GM23338 (cell line): ENCODE results near the gene TFB2M. TPM values are rescaled to one million over a fixed set of nuclear protein-coding genes. Genes with fewer than 3 reads are reported as not detected.
A peak's percentile ranks its signal among the peaks of the same experiment; 100 is the strongest.

Experiments
- ATAC-seq: fragments of 200-7000 bp; cut with Tn5 transposase; 3 replicates; pipeline ENCODE4 v1.9.1; 2020
- DNase-seq: peaks from one replicate; pipeline ENCODE4 v3.0.0-alpha.2; 2015; ENCODE audit warnings: low spot score
- H2AFZ ChIP-seq: fragments of 200-600 bp; sonication (generic); 2 replicates; pipeline ENCODE4 v1.8.0; 2016; ENCODE audit warnings: antibody characterized with exemption, mild to moderate bottlenecking, moderate library complexity
- H3F3A ChIP-seq: fragments of 200-600 bp; sonication (generic); replicated peaks from 2 replicates; pipeline ENCODE4 v1.8.0; 2017; ENCODE audit warnings: antibody characterized with exemption, mixed run types, low read depth
- H3K27ac ChIP-seq: fragments of 200-600 bp; sonication (generic); 2 replicates; pipeline ENCODE4 v1.6.1; 2016; ENCODE audit warnings: low read depth
- H3K27me3 ChIP-seq: fragments of 200-600 bp; sonication (generic); 2 replicates; pipeline ENCODE4 v1.8.0; 2016; ENCODE audit warnings: mild to moderate bottlenecking, mixed run types, moderate library complexity; ENCODE audit not compliant: insufficient read depth
- H3K36me3 ChIP-seq: fragments of 200-600 bp; sonication (generic); 2 replicates; pipeline ENCODE4 v1.8.0; 2016; ENCODE audit warnings: mild to moderate bottlenecking; ENCODE audit not compliant: insufficient read depth
- H3K4me1 ChIP-seq: fragments of 200-600 bp; sonication (generic); 2 replicates; pipeline ENCODE4 v1.8.0; 2016; ENCODE audit warnings: mild to moderate bottlenecking, moderate library complexity; ENCODE audit not compliant: insufficient read depth
- H3K4me2 ChIP-seq: fragments of 200-600 bp; sonication (generic); 2 replicates; pipeline ENCODE4 v1.7.1; 2017; ENCODE audit warnings: mixed run types
- H3K4me3 ChIP-seq: fragments of 200-600 bp; sonication (generic); 2 replicates; pipeline ENCODE4 v1.6.1; 2016; ENCODE audit warnings: mixed run types
- H3K79me2 ChIP-seq: fragments of 200-600 bp; sonication (generic); replicated peaks from 2 replicates; pipeline ENCODE4 v1.8.0; 2017; ENCODE audit warnings: mild to moderate bottlenecking; ENCODE audit not compliant: insufficient read depth
- H3K9me2 ChIP-seq: fragments of 200-600 bp; sonication (generic); 2 replicates; pipeline ENCODE4 v1.8.0; 2017; ENCODE audit not compliant: insufficient read depth
- H4K20me1 ChIP-seq: fragments of 200-600 bp; sonication (generic); replicated peaks from 2 replicates; pipeline ENCODE4 v1.8.0; 2017; ENCODE audit warnings: mild to moderate bottlenecking; ENCODE audit not compliant: insufficient read depth
- H3K27ac Mint-ChIP-seq: 2 replicates; pipeline ENCODE4 v1.8.0; 2020; ENCODE audit warnings: inconsistent platforms, mild to moderate bottlenecking, moderate library complexity, mixed read lengths
- H3K27me3 Mint-ChIP-seq: 3 replicates; pipeline ENCODE4 v1.8.0; 2022; ENCODE audit warnings: low read depth, mild to moderate bottlenecking, moderate library complexity, mixed read lengths, inconsistent platforms; ENCODE audit not compliant: insufficient read depth, poor library complexity
- H3K36me3 Mint-ChIP-seq: 3 replicates; pipeline ENCODE4 v1.8.0; 2021; ENCODE audit warnings: low read depth, mild to moderate bottlenecking, inconsistent platforms, moderate library complexity, mixed read lengths
- H3K4me1 Mint-ChIP-seq: 3 replicates; pipeline ENCODE4 v1.8.0; 2020; ENCODE audit warnings: mild to moderate bottlenecking, inconsistent platforms, mixed read lengths
- H3K4me3 Mint-ChIP-seq: 3 replicates; pipeline ENCODE4 v1.8.0; 2021; ENCODE audit warnings: moderate library complexity, mild to moderate bottlenecking, inconsistent platforms, mixed read lengths
- H3K9me3 Mint-ChIP-seq: 3 replicates; pipeline ENCODE4 v1.8.0; 2020; ENCODE audit warnings: moderate library complexity, mild to moderate bottlenecking, inconsistent platforms, mixed read lengths
- CREB1 ChIP-seq: fragments of 250-450 bp; sonication (Bioruptor Pico); IDR thresholded peaks from 2 replicates; pipeline ENCODE4 v1.5.0; 2020; ENCODE audit warnings: low read depth, mild to moderate bottlenecking, moderate library complexity
- EZH2 ChIP-seq: fragments of 200-600 bp; sonication (generic); IDR thresholded peaks from one replicate; pipeline ENCODE4 v1.8.0; 2017; ENCODE audit warnings: antibody characterized with exemption, mild to moderate bottlenecking, low read depth; ENCODE audit not compliant: unreplicated experiment
- EZH2phosphoT487 ChIP-seq: fragments of 200-600 bp; sonication (generic); IDR thresholded peaks from one replicate; pipeline ENCODE4 v1.8.1; 2018; ENCODE audit warnings: antibody characterized with exemption; ENCODE audit not compliant: unreplicated experiment
- JUNB ChIP-seq: IDR thresholded peaks from one replicate; pipeline ENCODE4 v1.6.1; 2016; ENCODE audit warnings: antibody characterized with exemption; ENCODE audit not compliant: unreplicated experiment
- NANOG ChIP-seq: IDR thresholded peaks from 2 replicates; pipeline ENCODE4 v1.6.1; 2016; ENCODE audit warnings: antibody characterized with exemption, borderline replicate concordance
- POLR2AphosphoS5 ChIP-seq: IDR thresholded peaks from 2 replicates; pipeline ENCODE4 v1.6.1; 2016; ENCODE audit warnings: antibody characterized with exemption, low read depth
- STAT1 ChIP-seq: IDR thresholded peaks from one replicate; pipeline ENCODE4 v1.6.1; 2016; ENCODE audit warnings: antibody characterized with exemption; ENCODE audit not compliant: unreplicated experiment
- ZNF114 ChIP-seq: fragments of 250-450 bp; sonication (Bioruptor Pico); IDR thresholded peaks from 2 replicates; pipeline ENCODE4 v1.5.0; 2020; ENCODE audit warnings: mild to moderate bottlenecking, moderate library complexity
- ZNF331 ChIP-seq: fragments of 250-450 bp; sonication (Bioruptor Pico); IDR thresholded peaks from 2 replicates; pipeline ENCODE4 v1.5.0; 2020; ENCODE audit warnings: low read depth, mild to moderate bottlenecking, moderate library complexity
- polyA plus RNA-seq: library from polyadenylated mRNA; unstranded; fragments of >200 nt; fragmentation: Nextera tagmentation; extraction: Ambion mirVana; gene quantifications from 2 replicates; pipeline ENCODE4 v1.2.1, GENCODE V29; 2016
- total RNA-seq: library from RNA; depleted of rRNA; stranded (reverse); fragments of >200 nt; shearing (Covaris generic); gene quantifications from 2 replicates; pipeline ENCODE4 v1.2.3, GENCODE V29; 2014
- TF ChIP-seq, protein P1 (sequence below): IDR thresholded peaks from 2 replicates; pipeline ENCODE4 v1.6.1; 2016; ENCODE audit warnings: antibody characterized with exemption
- TF ChIP-seq, protein P2 (sequence below): IDR thresholded peaks from one replicate; pipeline ENCODE4 v1.6.1; 2018; ENCODE audit warnings: antibody characterized with exemption; ENCODE audit not compliant: unreplicated experiment
- TF ChIP-seq, protein P3 (sequence below), 2 experiments: fragments of 200-600 bp in 1 of 2; sonication (generic) in 1 of 2; conservative IDR thresholded peaks; 2 replicates each; pipeline versions ENCODE4 v1.5.1 to v1.6.1; 2016 to 2017; ENCODE audit warnings: antibody characterized with exemption in 2 of 2, low read depth in 2 of 2, mild to moderate bottlenecking in 2 of 2, moderate library complexity in 1 of 2
- TF ChIP-seq, protein P4 (sequence below): fragments of 250-450 bp; sonication (Bioruptor Pico); IDR thresholded peaks from 2 replicates; pipeline ENCODE4 v1.5.0; 2020; ENCODE audit warnings: mild to moderate bottlenecking, moderate library complexity

Gene TFB2M
- total and polyA plus RNA-seq, 2 experiments from 2014 or later = 18.7 to 24.9 TPM

DNA sequence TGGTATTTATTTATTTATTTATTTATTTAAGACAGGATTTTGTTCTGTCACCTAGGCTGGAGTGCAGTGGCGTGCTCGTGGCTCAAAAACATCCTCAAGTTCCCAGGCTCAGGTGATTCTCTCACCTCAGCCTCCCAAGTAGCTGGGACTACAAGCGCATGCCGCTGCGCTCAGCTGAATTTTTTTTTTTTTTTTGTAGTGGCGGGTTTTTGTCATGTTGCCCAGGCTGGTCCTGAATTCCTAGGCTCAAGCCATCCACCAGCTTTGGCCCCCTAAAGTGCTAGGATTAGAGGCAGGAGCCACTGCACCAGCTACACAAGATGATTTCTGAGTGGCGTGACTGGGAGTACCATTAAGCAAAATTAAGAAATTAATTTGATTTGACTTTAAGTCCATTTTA lies 31.9 kb upstream of the TFB2M start:
- no peaks in the 10 kb centered on the region for H3K4me1 ChIP-seq
- no peaks in the 10 kb centered on the region for H3K4me1 Mint-ChIP-seq
- H4K20me1 ChIP-seq = no peaks in the 10 kb centered on the region; the same call in 1 of the 2 replicates
- peak overlapping the region; percentile 55; the same call in 1 of the 2 replicates for H3K27ac ChIP-seq
- peaks cover 37% of the 10 kb centered on the region for H3K79me2 ChIP-seq
- H3K27me3 ChIP-seq = no peaks in the 10 kb centered on the region
- no peaks in the 10 kb centered on the region for H3K9me3 Mint-ChIP-seq
- no peaks in the 10 kb centered on the region for H3K9me2 ChIP-seq
- H3K36me3 ChIP-seq = no peaks in the 10 kb centered on the region
- no peak overlapping the region for H2AFZ ChIP-seq
- no peaks in the 10 kb centered on the region for H3F3A ChIP-seq
- peaks cover 4% of the 10 kb centered on the region for H3K27me3 Mint-ChIP-seq
- no peak overlapping the region for H3K27ac Mint-ChIP-seq
- H3K4me2 ChIP-seq = no peak overlapping the region
- DNase-seq = no peak
- H3K4me3 Mint-ChIP-seq = no peak overlapping the region
- H3K4me3 ChIP-seq = no peak overlapping the region
- no peak for ATAC-seq
- no peaks in the 10 kb centered on the region for H3K36me3 Mint-ChIP-seq
- TF ChIP-seq ZNF114 (CRISPR knock-in tag) = no peak
- TF ChIP-seq ZNF331 = no peak
- TF ChIP-seq, protein P1, sequence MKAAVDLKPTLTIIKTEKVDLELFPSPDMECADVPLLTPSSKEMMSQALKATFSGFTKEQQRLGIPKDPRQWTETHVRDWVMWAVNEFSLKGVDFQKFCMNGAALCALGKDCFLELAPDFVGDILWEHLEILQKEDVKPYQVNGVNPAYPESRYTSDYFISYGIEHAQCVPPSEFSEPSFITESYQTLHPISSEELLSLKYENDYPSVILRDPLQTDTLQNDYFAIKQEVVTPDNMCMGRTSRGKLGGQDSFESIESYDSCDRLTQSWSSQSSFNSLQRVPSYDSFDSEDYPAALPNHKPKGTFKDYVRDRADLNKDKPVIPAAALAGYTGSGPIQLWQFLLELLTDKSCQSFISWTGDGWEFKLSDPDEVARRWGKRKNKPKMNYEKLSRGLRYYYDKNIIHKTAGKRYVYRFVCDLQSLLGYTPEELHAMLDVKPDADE = no peak
- no peak for TF ChIP-seq CREB1 (CRISPR knock-in tag)
- TF ChIP-seq EZH2 = no peak
- TF ChIP-seq, protein P2, sequence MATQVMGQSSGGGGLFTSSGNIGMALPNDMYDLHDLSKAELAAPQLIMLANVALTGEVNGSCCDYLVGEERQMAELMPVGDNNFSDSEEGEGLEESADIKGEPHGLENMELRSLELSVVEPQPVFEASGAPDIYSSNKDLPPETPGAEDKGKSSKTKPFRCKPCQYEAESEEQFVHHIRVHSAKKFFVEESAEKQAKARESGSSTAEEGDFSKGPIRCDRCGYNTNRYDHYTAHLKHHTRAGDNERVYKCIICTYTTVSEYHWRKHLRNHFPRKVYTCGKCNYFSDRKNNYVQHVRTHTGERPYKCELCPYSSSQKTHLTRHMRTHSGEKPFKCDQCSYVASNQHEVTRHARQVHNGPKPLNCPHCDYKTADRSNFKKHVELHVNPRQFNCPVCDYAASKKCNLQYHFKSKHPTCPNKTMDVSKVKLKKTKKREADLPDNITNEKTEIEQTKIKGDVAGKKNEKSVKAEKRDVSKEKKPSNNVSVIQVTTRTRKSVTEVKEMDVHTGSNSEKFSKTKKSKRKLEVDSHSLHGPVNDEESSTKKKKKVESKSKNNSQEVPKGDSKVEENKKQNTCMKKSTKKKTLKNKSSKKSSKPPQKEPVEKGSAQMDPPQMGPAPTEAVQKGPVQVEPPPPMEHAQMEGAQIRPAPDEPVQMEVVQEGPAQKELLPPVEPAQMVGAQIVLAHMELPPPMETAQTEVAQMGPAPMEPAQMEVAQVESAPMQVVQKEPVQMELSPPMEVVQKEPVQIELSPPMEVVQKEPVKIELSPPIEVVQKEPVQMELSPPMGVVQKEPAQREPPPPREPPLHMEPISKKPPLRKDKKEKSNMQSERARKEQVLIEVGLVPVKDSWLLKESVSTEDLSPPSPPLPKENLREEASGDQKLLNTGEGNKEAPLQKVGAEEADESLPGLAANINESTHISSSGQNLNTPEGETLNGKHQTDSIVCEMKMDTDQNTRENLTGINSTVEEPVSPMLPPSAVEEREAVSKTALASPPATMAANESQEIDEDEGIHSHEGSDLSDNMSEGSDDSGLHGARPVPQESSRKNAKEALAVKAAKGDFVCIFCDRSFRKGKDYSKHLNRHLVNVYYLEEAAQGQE = no peak
- no peak for TF ChIP-seq POLR2AphosphoS5
- TF ChIP-seq, protein P3, sequence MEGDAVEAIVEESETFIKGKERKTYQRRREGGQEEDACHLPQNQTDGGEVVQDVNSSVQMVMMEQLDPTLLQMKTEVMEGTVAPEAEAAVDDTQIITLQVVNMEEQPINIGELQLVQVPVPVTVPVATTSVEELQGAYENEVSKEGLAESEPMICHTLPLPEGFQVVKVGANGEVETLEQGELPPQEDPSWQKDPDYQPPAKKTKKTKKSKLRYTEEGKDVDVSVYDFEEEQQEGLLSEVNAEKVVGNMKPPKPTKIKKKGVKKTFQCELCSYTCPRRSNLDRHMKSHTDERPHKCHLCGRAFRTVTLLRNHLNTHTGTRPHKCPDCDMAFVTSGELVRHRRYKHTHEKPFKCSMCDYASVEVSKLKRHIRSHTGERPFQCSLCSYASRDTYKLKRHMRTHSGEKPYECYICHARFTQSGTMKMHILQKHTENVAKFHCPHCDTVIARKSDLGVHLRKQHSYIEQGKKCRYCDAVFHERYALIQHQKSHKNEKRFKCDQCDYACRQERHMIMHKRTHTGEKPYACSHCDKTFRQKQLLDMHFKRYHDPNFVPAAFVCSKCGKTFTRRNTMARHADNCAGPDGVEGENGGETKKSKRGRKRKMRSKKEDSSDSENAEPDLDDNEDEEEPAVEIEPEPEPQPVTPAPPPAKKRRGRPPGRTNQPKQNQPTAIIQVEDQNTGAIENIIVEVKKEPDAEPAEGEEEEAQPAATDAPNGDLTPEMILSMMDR (conservative IDR thresholded peaks at IDR 0.05; ENCODE audit: low read depth in 2 of 2) = no peak
- TF ChIP-seq STAT1 = no peak
- no peak for TF ChIP-seq NANOG
- TF ChIP-seq EZH2phosphoT487 = no peak
- TF ChIP-seq, protein P4, sequence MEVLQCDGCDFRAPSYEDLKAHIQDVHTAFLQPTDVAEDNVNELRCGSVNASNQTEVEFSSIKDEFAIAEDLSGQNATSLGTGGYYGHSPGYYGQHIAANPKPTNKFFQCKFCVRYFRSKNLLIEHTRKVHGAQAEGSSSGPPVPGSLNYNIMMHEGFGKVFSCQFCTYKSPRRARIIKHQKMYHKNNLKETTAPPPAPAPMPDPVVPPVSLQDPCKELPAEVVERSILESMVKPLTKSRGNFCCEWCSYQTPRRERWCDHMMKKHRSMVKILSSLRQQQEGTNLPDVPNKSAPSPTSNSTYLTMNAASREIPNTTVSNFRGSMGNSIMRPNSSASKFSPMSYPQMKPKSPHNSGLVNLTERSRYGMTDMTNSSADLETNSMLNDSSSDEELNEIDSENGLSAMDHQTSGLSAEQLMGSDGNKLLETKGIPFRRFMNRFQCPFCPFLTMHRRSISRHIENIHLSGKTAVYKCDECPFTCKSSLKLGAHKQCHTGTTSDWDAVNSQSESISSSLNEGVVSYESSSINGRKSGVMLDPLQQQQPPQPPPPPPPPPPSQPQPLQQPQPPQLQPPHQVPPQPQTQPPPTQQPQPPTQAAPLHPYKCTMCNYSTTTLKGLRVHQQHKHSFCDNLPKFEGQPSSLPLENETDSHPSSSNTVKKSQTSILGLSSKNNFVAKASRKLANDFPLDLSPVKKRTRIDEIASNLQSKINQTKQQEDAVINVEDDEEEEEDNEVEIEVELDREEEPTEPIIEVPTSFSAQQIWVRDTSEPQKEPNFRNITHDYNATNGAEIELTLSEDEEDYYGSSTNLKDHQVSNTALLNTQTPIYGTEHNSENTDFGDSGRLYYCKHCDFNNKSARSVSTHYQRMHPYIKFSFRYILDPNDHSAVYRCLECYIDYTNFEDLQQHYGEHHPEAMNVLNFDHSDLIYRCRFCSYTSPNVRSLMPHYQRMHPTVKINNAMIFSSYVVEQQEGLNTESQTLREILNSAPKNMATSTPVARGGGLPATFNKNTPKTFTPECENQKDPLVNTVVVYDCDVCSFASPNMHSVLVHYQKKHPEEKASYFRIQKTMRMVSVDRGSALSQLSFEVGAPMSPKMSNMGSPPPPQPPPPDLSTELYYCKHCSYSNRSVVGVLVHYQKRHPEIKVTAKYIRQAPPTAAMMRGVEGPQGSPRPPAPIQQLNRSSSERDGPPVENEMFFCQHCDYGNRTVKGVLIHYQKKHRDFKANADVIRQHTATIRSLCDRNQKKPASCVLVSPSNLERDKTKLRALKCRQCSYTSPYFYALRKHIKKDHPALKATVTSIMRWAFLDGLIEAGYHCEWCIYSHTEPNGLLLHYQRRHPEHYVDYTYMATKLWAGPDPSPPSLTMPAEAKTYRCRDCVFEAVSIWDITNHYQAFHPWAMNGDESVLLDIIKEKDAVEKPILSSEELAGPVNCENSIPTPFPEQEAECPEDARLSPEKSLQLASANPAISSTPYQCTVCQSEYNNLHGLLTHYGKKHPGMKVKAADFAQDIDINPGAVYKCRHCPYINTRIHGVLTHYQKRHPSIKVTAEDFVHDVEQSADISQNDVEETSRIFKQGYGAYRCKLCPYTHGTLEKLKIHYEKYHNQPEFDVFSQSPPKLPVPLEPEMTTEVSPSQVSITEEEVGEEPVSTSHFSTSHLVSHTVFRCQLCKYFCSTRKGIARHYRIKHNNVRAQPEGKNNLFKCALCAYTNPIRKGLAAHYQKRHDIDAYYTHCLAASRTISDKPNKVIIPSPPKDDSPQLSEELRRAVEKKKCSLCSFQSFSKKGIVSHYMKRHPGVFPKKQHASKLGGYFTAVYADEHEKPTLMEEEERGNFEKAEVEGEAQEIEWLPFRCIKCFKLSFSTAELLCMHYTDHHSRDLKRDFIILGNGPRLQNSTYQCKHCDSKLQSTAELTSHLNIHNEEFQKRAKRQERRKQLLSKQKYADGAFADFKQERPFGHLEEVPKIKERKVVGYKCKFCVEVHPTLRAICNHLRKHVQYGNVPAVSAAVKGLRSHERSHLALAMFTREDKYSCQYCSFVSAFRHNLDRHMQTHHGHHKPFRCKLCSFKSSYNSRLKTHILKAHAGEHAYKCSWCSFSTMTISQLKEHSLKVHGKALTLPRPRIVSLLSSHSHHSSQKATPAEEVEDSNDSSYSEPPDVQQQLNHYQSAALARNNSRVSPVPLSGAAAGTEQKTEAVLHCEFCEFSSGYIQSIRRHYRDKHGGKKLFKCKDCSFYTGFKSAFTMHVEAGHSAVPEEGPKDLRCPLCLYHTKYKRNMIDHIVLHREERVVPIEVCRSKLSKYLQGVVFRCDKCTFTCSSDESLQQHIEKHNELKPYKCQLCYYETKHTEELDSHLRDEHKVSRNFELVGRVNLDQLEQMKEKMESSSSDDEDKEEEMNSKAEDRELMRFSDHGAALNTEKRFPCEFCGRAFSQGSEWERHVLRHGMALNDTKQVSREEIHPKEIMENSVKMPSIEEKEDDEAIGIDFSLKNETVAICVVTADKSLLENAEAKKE (CRISPR knock-in tag) = no peak
- no peak for TF ChIP-seq JUNB
